ENCODE results near the gene AFF3. TPM values are rescaled to one million over a fixed set of nuclear protein-coding genes. Genes with fewer than 3 reads are reported as not detected.

Gene AFF3
- total RNA-seq, 6 experiments from 2014 or later = 1.3 to 7.3 (median 6.4) TPM

DNA sequence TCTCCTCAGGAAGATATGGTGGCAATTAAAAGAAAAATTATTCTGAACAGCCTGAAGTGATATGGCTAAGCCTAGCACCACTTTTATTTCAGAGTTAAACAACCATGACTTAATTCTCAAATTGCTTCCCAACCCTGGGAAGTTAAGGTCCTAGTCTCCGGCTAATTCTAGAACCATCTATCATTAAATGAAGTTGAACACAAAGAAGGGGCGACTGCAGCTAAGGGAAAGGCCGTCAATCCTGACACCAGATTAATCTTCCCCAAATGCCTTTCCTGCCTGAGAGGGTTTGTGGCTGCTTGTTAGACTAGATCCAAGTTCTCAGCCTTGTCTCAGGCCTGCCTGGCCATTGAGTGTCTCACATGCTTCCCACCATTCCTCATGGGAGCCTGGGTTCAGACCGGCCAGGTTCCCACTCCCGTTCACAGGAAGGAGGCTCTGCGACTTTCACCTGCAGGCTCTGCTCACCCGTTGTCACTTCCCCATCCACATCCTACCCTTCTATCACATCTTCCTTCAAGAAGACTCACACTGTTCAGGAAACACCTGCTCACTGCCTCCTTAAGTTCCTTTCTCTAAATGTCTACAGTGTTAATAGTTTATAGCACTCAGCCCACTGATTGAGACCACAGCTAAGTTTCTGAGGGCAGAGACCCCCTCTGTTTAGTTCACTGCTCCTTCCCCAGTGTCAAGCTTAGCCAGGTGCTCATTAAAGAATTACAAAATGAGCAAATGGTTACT is 369.6 kb downstream of the AFF3 start:
- H3K27me3 ChIP-seq = no peaks in the 10 kb centered on the region
- no peak overlapping the region for H3K4me3 ChIP-seq
- ATAC-seq (no peak), DNase-seq (no peak)
- H3K36me3 ChIP-seq = no peaks in the 10 kb centered on the region
- WGBS (ENCODE audit: insufficient coverage, low coverage, low lambda C conversion rate, missing lambda C conversion rate) = 72% methylated on average over 4 of the region's 7 CpGs
- no peak for TF ChIP-seq POLR2A (IDR thresholded peaks at IDR 0.05)
- TF ChIP-seq, protein P1, sequence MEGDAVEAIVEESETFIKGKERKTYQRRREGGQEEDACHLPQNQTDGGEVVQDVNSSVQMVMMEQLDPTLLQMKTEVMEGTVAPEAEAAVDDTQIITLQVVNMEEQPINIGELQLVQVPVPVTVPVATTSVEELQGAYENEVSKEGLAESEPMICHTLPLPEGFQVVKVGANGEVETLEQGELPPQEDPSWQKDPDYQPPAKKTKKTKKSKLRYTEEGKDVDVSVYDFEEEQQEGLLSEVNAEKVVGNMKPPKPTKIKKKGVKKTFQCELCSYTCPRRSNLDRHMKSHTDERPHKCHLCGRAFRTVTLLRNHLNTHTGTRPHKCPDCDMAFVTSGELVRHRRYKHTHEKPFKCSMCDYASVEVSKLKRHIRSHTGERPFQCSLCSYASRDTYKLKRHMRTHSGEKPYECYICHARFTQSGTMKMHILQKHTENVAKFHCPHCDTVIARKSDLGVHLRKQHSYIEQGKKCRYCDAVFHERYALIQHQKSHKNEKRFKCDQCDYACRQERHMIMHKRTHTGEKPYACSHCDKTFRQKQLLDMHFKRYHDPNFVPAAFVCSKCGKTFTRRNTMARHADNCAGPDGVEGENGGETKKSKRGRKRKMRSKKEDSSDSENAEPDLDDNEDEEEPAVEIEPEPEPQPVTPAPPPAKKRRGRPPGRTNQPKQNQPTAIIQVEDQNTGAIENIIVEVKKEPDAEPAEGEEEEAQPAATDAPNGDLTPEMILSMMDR (IDR thresholded peaks at IDR 0.05) = no peak
- H3K27ac ChIP-seq = peak overlapping the region in 1 of 3 donors; percentile 18
- intact Hi-C loops (cut with DNase I) = no loop called here
- no peaks in the 10 kb centered on the region for H3K4me1 ChIP-seq
- no peaks in the 10 kb centered on the region for H3K9me3 ChIP-seq

- no peaks in the 10 kb centered on the region for H3K9me3 ChIP-seq
- no peak for TF ChIP-seq POLR2A (IDR thresholded peaks at IDR 0.05)
- TF ChIP-seq, protein P1 (IDR thresholded peaks at IDR 0.05) = no peak
- ATAC-seq = peak; percentile 51 to 81 (median 72)
- peak overlapping the region in 1 of 3 donors; percentile 18 for H3K27ac ChIP-seq
- H3K4me1 ChIP-seq = no peaks in the 10 kb centered on the region
- no peaks in the 10 kb centered on the region for H3K27me3 ChIP-seq
- H3K36me3 ChIP-seq = no peaks in the 10 kb centered on the region
- intact Hi-C loops (cut with DNase I) = no loop called here
- DNase-seq = peak in 1 of 3 donors; percentile 47
- H3K4me3 ChIP-seq = no peak overlapping the region
- WGBS (ENCODE audit: insufficient coverage, low coverage, low lambda C conversion rate, missing lambda C conversion rate) = 61% methylated on average over 12 of the region's 13 CpGs
Measured at GRCh38 chr2:99771681-99772333, 370.6 kb downstream of the AFF3 start.

DNA sequence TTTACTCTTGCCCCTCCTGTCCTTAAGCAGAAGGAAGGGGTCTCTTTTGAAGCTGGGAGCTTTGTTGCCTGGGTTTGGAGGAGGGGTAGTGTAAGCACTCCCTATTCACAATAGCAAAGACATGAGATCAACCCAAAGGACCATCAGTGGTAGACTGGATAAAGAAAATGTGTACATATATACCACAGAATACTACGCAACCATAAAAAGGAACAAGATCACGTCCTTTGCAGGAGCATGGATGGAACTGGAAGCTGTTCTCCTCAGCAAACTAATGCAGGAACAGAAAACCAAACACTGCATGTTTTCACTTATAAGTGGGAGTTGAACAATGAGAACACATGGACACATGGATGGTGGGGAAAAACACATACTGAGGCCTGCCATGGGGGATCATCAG is 371.5 kb downstream of the AFF3 start:
- DNase-seq (no peak), ATAC-seq (no peak)
- no peaks in the 10 kb centered on the region for H3K36me3 ChIP-seq
- no peaks in the 10 kb centered on the region for H3K9me3 ChIP-seq
- no peaks in the 10 kb centered on the region for H3K27me3 ChIP-seq
- no peak overlapping the region for H3K27ac ChIP-seq
- TF ChIP-seq, protein P1 (IDR thresholded peaks at IDR 0.05) = no peak
- no peak for TF ChIP-seq POLR2A (IDR thresholded peaks at IDR 0.05)
- H3K4me3 ChIP-seq = no peak overlapping the region
- intact Hi-C loops (cut with DNase I) = no loop called here
- H3K4me1 ChIP-seq = no peaks in the 10 kb centered on the region
- WGBS (ENCODE audit: insufficient coverage, low coverage, low lambda C conversion rate, missing lambda C conversion rate) = 35% methylated on average over 2 of the region's 2 CpGs

DNA sequence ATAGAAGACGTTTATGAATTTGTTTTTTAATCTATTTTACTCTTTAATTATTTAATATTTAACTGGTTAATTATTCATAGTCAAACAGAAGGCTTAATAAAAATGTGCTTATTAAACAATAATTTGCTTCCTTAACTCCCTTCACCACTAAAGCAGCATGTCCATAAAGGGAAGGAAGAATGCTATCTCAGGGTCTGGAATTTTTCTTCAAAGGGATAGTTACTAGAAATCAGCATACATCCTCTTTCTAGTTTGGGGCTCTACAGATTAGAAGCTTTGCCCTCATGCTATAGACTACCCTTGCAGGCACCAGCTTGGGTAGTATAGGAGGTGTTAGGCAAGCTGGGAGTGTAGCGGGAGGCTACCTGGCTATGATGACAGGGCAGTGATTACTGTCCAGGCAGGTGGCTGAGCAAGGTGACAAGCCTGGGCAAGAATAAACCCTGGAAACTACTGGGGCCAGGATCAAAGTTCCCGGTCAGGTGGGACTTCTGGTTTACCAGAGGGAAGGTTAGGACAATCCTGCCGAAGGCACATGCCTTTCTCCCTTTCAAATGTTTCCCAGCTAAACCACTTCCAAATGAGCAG is 376.6 kb downstream of the AFF3 start:
- Histone ChIP-seq H3K4me3 (no peak overlapping the region), H3K36me3 (no peaks in the 10 kb centered on the region), H3K4me1 (peaks cover 0 to 3% (median 0%) of the 10 kb centered on the region in 4 donors), H3K27me3 (no peaks in the 10 kb centered on the region), H3K9me3 (no peaks in the 10 kb centered on the region), H3K27ac (no peak overlapping the region)
- 48% methylated on average over 4 of the region's 4 CpGs for WGBS (ENCODE audit: insufficient coverage, low coverage, low lambda C conversion rate, missing lambda C conversion rate)
- TF ChIP-seq POLR2A (IDR thresholded peaks at IDR 0.05) = no peak
- TF ChIP-seq, protein P1 (IDR thresholded peaks at IDR 0.05) = no peak
- peak in 3 of 4 donors; percentile 45 to 65 (median 64) for ATAC-seq
- no peak for DNase-seq
- intact Hi-C loops (cut with DNase I) = no loop called here

Data from right lobe of liver (tissue), 6 donors.